GM21576 (cell line): Measurements from ENCODE around the gene CDC45.
A peak's percentile ranks its signal among the peaks of the same experiment; 100 is the strongest.
"Not testable (repeated sequence)": the region's sequence is repeated elsewhere in the genome, so short reads cannot be mapped to it uniquely, and the experiment has no call there.

Experiments
- ATAC-seq: cut with Tn5 transposase; IDR thresholded peaks from one replicate; pipeline ENCODE4 v1.9.1; 2021; ENCODE audit warnings: mild to moderate bottlenecking, moderate library complexity; ENCODE audit not compliant: unreplicated experiment

The CDC45 gene, protein sequence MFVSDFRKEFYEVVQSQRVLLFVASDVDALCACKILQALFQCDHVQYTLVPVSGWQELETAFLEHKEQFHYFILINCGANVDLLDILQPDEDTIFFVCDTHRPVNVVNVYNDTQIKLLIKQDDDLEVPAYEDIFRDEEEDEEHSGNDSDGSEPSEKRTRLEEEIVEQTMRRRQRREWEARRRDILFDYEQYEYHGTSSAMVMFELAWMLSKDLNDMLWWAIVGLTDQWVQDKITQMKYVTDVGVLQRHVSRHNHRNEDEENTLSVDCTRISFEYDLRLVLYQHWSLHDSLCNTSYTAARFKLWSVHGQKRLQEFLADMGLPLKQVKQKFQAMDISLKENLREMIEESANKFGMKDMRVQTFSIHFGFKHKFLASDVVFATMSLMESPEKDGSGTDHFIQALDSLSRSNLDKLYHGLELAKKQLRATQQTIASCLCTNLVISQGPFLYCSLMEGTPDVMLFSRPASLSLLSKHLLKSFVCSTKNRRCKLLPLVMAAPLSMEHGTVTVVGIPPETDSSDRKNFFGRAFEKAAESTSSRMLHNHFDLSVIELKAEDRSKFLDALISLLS

DNA sequence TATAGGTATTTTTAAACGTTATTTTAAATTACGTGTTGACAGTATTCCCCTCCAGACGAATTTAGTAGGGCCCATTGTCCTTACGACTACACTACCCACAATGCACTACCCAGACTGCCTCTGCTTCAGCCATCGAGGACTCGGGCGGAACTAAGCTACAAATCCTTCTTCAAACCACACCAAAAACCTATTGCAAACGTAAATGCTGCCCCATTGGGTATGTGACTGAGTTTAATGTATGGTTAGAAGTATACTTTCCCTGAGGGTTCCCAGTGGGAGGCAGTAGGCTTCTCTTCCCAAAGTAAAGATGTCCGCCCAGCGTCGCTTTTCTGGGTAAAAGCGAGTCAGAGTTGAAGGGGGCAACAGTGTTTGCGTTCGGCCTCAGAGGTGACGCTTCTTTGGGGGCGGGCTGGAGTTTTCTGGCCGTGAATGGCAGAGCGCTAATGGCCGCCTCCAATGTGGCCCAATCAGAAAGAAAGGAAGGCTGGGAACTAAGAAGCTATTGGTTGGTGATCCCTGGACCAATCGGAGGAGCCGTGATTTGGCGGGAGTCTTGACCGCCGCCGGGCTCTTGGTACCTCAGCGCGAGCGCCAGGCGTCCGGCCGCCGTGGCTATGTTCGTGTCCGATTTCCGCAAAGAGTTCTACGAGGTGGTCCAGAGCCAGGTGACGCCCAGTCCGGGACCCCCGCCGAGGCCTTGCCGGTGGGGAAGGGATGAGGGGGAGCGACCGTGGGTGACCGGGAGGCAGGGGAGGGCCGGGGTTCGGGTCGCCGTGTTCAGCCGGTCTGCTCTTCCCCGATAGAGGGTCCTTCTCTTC, at the start of gene CDC45:
TSS of gene CDC45 (plus strand) at position 566 of the 818 bp plus-strand sequence. CDS start at position 615, 49 bp downstream.
- peak; percentile 80 for ATAC-seq

GRCh38 chr22:19429950-19430889, 49.5 kb upstream of the CDC45 start:
- no peak for ATAC-seq

DNA sequence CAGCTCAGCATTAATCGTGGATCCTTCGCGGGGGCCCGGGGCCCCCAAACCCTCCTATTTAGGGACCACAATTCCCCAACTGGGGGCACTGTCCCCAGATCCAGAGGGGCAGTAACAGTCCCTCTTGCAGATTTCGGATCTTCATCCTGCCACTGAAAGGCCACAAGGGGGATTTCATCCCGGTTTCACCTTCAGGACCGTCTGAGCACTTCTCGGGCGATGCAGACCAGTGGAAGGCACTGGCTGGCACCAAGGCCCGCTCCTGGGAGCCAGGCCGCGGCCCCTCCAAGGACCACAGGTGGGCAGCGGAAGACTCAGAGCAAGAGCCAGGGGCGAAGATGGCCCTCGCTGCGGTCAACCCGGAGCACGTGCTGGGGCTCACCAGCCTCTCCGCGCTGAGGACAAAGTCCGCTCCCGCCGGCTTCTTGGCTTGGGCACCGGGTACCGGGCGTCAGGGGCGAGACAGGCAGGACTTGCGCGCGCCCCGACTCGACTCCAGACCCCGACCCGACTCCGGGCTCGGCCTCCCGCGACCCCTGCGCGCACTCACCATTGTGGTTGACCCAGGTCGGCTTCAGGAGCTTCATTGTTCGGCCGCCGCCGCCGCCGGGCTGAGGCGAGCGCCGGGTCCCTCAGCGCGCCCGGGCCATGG, 48.7 kb upstream of the CDC45 start:
- ATAC-seq: peak; percentile 11

DNA sequence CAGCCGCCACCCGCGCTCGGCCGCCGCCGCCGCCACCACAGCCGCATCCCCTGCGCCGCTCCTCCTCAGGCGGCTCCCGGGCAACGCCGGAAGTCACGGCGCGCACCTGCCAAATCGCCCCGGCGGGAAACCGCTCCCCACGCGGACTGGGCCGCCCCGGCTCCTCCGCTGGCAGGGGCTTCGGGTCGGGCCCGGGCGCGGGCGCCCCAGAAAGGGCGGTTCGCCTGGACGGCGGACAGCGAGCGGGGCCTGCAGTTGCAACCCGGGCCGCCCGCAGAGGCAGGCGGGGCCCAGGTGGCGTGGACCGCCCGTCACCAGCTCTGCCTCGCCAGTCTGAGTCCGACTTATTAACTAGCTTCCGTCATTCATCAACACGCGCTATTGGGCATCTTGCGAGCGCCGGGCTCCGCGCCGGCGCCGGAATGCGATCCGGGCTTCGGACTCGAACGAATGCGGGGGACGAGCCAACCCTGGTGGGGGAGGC, 48.0 kb upstream of the CDC45 start, which contains the start of gene HIRA:
TSS of gene HIRA (minus strand) at position 85 of the 484 bp plus-strand sequence. CDS start 257 bp downstream, outside the sequence.
- peak; percentile 39 for ATAC-seq

GRCh38 chr22:19432133-19432851, 47.4 kb upstream of the CDC45 start, which contains the start of gene MRPL40:
MRPL40 (plus strand) TSS chr22:19432545; CDS start chr22:19432555, 10 bp downstream.
- peak; percentile 70 for ATAC-seq

DNA sequence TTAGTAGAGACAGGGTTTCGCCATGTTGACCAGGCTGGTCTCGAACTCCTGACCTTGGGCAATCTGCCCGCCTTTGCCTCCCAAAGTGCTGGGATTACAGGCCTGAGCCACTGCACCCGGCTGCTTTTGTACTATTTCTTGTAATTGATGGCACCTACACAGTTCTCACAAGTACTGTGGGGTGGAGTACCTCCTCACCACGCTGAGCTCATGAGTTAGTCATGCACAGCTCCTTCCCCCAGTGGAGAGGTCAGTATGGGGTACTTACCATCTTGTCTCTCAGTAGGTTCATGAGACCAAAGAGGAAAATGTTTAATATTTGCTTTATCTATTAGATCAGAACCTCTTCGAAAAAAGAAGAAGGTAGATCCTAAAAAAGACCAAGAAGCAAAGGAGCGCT, 45.3 kb upstream of the CDC45 start:
- no peak for ATAC-seq

DNA sequence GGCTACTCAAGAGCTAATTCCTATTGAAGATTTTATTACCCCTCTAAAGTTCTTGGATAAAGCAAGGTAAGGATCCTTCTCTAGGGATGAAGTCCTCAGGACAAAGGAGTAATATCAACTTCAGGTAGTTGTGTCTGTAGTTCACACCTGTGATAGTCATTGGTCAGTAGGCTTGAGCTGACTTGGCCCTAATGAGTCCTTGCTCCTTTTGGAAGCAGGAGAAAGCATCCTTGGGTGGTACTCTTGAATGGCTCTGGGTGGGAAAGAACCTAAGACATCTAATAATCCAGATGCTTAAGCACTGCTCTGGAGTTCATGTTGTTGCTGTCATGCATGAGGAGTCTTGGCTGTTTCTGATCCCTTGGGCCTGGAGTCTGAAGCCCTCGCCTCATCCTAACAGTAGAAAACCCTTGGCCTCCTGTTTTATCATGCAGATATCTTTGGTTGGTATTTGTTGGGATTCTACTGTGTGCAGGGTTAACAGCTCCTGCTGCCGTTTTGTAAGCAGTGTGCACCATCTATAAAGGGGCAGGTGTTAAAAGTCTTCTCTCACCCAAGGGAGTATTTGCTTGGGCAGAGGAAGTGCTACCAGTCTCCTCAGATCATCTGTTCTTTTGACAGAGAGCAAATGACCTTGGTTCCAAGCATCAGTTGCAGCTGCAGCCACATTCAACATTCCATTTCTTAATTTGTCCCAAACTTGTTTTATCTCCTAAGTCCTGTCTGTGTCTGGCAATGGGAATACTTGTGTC, 44.7 kb upstream of the CDC45 start:
- ATAC-seq: no peak

DNA sequence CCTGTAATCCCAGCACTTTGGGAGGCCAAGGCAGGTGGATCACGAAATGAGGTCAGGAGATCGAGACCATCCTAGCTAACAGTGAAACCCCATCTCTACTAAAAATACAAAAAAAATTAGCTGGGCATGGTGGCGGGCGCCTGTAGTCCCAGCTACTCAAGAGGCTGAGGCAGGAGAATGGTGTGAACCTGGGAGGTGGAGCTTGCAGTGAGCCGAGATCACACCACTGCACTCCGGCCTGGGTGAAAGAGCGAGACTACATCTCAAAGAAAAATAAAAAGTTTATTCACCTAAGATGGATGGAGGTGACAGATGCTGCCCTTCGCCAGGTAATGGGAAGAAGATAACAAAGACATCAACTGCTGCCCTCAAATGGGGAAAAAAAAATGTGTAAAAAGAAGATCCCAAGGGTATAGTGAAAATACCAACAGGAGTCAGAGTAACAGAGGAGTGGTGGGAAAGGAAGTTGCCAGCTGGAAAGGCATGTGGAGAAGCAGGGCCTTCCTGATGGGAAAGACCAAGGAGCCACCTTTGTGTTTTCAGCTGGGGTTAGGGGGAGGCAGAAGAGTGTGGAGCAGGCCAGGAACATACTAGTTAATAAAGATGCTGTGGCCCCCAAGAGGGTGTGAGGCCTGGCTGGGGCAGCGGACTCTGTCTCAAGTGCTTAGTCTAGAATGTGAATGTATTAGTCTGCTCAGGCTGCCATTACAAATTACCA, 43.1 kb upstream of the CDC45 start:
- ATAC-seq: not testable (repeated sequence)

DNA sequence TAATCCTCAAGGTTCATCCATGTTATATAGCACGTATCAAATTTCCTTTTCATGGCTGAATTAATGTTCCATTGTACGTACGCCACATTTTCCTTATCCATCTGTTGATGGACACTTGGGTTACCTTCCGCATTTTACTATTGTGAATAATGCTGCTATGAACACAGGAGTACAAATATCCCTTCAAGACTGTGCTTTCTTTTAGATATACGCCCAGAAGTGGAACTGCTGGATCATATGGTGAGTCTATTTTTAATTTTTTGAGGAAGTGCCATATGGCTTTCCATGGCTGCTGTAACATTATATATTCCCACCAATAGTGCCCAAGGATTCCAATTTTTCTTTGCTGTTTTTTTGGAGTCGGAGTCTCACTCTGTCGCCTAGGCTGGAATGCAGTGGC, 41.4 kb upstream of the CDC45 start:
- ATAC-seq: no peak

DNA sequence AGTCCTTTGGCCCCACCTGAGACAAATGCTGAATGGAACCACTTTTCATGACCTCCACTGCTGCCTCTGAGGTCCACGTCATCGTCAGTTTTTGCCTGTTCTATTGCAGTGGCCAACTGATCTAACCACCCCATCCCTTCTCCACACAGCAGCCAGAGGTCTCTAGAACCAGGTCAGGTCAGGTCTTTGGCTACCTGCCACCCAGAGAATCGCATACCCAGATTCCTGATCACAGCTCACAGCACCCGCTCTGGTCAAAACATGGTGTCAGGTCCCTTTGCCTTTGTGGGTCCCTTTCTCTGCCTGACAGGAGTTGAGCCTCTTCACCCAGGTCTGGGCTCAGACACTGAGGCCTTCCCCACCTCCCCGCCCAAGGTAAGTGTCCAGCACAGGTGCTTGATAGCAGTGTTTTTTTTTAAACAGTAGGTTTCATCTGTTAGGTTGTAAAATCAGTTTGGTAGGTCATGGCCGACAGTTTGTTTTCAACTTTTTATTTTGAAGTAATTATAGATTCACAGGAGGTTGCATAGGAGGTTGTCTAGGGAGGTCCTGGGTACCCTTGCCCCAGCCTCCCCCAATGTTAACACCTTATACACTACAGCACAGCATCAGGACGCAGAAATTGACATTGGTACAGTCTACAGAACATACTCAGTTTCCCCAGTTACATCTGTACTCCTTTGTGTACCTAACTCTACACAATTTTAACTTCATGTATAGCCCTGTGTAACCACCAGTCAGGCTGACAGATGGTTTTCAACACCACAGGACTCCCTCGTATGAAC, 39.1 kb upstream of the CDC45 start:
- no peak for ATAC-seq

GRCh38 chr22:19442166-19442565, 37.6 kb upstream of the CDC45 start:
- no peak for ATAC-seq

DNA sequence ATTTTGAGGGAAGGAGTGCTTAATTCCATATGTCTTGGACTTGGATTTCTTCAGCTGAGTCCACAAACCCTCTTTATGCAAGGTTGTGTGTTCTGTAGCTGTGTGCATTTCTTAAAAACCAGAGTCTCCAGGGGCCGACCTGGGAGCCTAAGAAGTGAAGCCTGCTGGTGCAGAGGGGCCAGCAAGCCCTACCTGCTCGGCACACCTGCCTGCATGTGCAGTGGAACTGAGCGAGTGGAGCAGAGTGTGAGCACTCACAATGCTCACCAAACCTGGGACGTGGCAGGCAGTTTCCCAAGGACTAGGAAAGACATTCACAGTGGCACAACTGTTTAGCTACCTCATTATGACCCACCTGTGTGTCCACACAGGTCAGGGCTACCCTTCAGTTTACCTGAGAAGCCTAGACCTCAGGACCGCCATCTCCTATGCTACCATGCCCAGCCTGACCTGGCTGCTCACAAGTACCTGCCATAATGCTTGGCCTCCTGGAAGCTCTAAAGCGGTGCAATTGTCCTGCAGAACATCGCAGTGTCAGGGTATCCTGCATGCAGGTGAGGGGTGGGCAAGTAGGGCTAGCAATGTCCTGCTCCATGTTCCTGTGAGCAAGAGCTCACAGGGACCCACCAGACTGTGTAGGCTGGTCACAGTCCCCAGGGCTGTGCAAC, 36.0 kb upstream of the CDC45 start:
- ATAC-seq: no peak

DNA sequence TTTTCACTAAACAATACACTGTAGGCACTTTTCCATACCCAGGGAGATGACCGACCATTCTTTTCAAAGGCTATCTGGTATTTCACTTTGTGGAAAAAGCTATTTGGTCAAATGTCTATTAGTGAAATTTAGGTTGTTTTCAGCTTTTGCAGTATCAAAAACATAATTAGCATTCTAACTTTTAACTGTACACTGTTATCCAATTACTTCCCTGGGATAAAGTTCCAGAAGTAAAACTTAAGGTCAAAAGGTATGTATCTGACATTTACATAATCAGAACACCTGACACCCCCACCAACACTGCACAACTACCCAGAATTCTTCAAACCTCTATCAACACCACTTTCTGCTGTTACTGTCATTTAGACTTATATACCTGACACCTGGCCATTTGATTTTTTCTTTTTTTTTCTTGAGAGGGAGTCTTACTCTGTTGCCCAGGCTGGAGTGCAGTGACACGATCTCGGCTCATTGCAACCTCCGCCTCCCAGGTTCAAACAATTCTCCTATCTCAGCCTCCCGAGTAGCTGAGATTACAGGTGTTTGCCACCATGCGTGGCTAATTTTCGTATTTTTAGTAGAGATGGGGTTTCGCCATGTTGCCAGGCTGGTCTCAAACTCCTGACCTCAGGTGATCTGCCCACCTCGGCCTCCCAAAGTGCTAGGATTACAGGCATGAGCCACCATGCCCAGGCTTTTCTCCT, 34.3 kb upstream of the CDC45 start:
- not testable (repeated sequence) for ATAC-seq

- no peak for ATAC-seq
Observed at GRCh38 chr22:19446603-19447329, 33.0 kb upstream of the CDC45 start.
